Measurements from ENCODE around the gene TPSD1.
"Not testable (repeated sequence)": the region's sequence is repeated elsewhere in the genome, so short reads cannot be mapped to it uniquely, and the experiment has no call there.

TPSD1 gene

DNA sequence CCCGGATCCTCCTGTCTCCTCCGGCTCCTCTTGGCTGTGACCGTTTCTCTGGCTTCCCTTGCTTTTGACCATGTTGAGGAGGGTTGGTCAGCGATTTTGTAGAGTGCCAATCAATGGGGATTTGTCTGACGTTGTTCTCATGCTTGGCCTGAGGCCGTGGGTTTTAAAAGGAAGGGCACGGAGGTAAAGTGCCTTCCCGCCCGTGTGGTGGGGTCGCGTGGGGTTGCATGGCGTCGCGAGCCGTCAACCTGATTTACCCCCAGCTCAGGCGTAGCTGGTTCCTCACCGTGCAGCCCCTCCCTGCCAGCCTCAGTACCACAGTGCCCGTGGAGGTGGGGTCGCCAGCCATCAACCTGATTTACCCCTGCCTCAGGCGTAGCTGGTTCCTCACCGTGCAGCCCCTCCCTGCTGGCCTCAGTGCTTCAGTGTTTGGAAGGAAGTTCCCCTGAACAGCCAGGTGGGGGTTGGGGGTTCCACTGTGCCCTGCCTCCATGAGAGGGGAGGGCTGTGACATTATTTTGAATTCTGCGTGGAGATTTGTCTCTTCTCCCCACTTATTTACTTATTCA, 10.3 kb upstream of the TPSD1 start:
- H3K9me3 ChIP-seq (ENCODE audit: control insufficient read depth, insufficient read depth, low read length): no peaks in the 10 kb centered on the region
- no peaks in the 10 kb centered on the region for H3K36me3 ChIP-seq (ENCODE audit: control insufficient read depth, low read length)
- no peaks in the 10 kb centered on the region for H3K27me3 ChIP-seq (ENCODE audit: control insufficient read depth, low read length)
- no peak overlapping the region for H3K4me2 ChIP-seq (ENCODE audit: low read length)
- H3K27ac ChIP-seq (ENCODE audit: low read depth, low read length): no peak overlapping the region
- H3K4me1 ChIP-seq (ENCODE audit: control insufficient read depth, low read length): no peaks in the 10 kb centered on the region
- H3K4me3 ChIP-seq (ENCODE audit: low read length): no peak overlapping the region
- no peaks in the 10 kb centered on the region for H3K79me2 ChIP-seq (ENCODE audit: control insufficient read depth, low read length)
- no peak for TF ChIP-seq EZH2phosphoT487 (IDR thresholded peaks at IDR 0.05; ENCODE audit: borderline replicate concordance, low read length)
- TF ChIP-seq, protein P1, sequence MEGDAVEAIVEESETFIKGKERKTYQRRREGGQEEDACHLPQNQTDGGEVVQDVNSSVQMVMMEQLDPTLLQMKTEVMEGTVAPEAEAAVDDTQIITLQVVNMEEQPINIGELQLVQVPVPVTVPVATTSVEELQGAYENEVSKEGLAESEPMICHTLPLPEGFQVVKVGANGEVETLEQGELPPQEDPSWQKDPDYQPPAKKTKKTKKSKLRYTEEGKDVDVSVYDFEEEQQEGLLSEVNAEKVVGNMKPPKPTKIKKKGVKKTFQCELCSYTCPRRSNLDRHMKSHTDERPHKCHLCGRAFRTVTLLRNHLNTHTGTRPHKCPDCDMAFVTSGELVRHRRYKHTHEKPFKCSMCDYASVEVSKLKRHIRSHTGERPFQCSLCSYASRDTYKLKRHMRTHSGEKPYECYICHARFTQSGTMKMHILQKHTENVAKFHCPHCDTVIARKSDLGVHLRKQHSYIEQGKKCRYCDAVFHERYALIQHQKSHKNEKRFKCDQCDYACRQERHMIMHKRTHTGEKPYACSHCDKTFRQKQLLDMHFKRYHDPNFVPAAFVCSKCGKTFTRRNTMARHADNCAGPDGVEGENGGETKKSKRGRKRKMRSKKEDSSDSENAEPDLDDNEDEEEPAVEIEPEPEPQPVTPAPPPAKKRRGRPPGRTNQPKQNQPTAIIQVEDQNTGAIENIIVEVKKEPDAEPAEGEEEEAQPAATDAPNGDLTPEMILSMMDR (IDR thresholded peaks at IDR 0.05; ENCODE audit: low read depth, low read length, poor library complexity, severe bottlenecking): no peak
- no peaks in the 10 kb centered on the region for H4K20me1 ChIP-seq (ENCODE audit: control insufficient read depth, insufficient read depth, low read depth, low read length)
- H3K9me2 ChIP-seq (replicated peaks; ENCODE audit: control insufficient read depth, low read length): no peaks in the 10 kb centered on the region
- no peaks in the 10 kb centered on the region for H3F3A ChIP-seq (ENCODE audit: control insufficient read depth, insufficient read depth)

DNA sequence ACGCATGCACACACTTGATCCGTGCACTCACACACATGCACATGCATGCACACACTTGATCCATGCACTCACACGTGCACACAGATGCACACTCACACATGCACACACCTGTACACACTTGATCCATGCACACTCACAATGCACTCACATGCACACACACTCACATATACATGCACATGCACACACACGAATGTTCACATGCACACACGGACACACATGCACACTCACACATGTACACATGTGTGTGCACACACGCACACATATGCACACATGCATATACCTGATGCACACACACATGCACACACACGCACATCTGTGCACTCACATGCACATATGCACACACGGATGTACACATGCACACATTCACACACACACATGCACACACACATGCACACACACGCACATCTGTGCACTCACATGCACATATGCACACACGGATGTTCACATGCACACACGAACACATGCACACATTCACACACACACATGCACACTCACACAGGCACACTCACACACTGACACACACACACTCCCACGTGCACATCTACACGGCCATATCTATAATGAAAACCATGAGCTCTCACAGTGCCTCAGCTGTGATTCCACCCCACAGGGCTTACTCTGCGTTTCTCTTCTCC, 7.8 kb upstream of the TPSD1 start:
- H3K36me3 ChIP-seq (ENCODE audit: control insufficient read depth, low read length); H3K27me3 ChIP-seq (ENCODE audit: control insufficient read depth, low read length); H3K4me3 ChIP-seq (ENCODE audit: low read length); H3K4me2 ChIP-seq (ENCODE audit: low read length); H3K79me2 ChIP-seq (ENCODE audit: control insufficient read depth, low read length); H4K20me1 ChIP-seq (ENCODE audit: control insufficient read depth, insufficient read depth, low read depth, low read length); H3K4me1 ChIP-seq (ENCODE audit: control insufficient read depth, low read length); H3K9me3 ChIP-seq (ENCODE audit: control insufficient read depth, insufficient read depth, low read length); H3K9me2 ChIP-seq (replicated peaks; ENCODE audit: control insufficient read depth, low read length); H3F3A ChIP-seq (ENCODE audit: control insufficient read depth, insufficient read depth); H3K27ac ChIP-seq (ENCODE audit: low read depth, low read length): not testable (repeated sequence)

DNA sequence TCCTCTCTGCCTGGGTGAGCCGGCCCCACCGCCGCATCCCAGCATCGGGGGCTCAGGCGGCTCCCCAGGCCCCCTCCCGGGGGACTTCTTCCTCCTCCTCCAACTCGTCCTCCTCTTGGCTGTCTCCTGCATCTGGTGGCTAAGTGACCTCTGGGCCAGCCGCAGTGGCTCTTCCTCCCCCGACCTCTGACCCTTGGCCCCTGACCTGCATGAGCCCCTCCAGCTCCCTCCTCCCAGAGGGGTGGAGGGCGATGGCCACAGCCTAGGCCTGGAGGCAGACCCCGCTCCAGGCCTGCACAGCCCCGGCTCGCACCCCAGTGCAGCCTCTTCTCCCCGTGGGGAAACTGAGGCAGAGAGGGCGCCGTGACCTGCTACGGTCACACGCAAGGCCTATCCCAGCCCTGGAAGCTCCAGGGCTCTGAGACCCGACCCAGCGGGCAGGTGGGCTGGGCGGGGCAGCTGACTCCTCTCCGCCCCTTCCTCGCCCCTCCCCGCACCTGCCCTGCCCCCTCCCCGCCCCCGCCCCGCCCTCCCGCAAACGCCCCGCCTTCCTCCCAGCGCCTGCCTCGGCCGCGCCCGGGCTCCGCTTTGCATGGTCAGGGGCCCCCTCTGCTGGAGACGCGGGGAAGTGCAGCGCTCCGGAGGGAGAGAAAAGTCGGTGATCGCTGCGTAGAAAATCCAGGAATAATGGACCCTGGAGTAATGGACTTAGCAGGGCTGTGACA, 6.7 kb upstream of the TPSD1 start:
- H3K79me2 ChIP-seq (ENCODE audit: control insufficient read depth, low read length); H3K27me3 ChIP-seq (ENCODE audit: control insufficient read depth, low read length); H3K4me1 ChIP-seq (ENCODE audit: control insufficient read depth, low read length); H3K9me3 ChIP-seq (ENCODE audit: control insufficient read depth, insufficient read depth, low read length); H3K9me2 ChIP-seq (replicated peaks; ENCODE audit: control insufficient read depth, low read length); H3F3A ChIP-seq (ENCODE audit: control insufficient read depth, insufficient read depth); H4K20me1 ChIP-seq (ENCODE audit: control insufficient read depth, insufficient read depth, low read depth, low read length); H3K27ac ChIP-seq (ENCODE audit: low read depth, low read length); H3K4me2 ChIP-seq (ENCODE audit: low read length); H3K4me3 ChIP-seq (ENCODE audit: low read length); H3K36me3 ChIP-seq (ENCODE audit: control insufficient read depth, low read length): not testable (repeated sequence)

DNA sequence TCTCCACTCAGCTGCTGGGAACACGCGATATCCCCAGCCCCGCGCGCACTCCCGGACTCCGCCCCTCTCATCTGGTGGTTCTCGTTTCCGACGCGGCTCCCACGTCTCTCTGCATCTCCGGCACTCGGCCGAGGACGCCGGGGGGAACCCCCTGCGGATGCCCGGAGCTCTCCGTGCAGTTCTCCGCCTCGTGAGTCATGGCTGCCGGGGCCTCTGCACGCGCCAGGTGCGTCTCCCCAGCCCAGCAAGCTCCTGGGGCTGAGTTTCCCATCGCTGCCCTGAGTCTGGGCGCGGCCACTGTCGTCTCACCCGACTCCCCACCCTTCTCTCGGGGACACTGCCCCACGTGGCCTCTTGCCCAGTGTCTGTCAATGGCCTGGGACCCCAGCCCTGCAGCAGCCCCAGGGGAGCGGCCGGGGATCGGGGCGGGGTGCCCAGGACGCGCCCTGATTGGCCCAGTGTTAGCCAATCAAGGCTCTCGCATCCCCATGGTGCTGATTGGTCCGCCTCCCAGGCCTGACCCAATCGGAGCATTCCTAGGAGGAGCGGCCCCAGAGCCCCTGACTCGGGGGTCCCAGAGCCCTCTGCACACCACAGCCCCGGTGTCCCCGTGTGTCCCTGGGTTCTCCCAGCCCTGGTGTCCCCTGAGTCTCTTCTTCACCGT, 2.0 kb upstream of the TPSD1 start:
- H3K4me2 ChIP-seq (ENCODE audit: low read length); H3K27me3 ChIP-seq (ENCODE audit: control insufficient read depth, low read length); H3K36me3 ChIP-seq (ENCODE audit: control insufficient read depth, low read length); H3K9me3 ChIP-seq (ENCODE audit: control insufficient read depth, insufficient read depth, low read length); H3K4me3 ChIP-seq (ENCODE audit: low read length); H3K27ac ChIP-seq (ENCODE audit: low read depth, low read length); H3K79me2 ChIP-seq (ENCODE audit: control insufficient read depth, low read length); H3F3A ChIP-seq (ENCODE audit: control insufficient read depth, insufficient read depth); H4K20me1 ChIP-seq (ENCODE audit: control insufficient read depth, insufficient read depth, low read depth, low read length); H3K9me2 ChIP-seq (replicated peaks; ENCODE audit: control insufficient read depth, low read length); H3K4me1 ChIP-seq (ENCODE audit: control insufficient read depth, low read length): not testable (repeated sequence)

DNA sequence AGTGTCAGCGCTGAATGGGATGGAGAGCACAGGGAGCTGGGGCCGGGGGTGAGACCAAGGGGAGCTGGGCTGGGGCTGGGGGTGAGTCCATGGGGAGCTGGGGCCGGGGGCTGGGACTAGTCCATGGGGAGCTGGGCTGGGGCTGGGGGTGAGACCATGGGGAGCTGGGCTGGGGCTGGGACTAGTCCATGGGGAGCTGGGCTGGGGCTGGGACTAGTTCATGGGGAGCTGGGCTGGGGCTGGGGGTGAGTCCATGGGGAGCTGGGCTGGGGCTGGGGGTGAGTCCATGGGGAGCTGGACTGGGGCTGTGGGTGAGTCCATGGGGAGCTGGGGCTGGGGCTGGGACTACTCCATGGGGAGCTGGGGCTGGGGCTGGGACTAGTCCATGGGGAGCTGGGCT, 1.0 kb upstream of the TPSD1 start:
- H3K4me1 ChIP-seq (ENCODE audit: control insufficient read depth, low read length); H3K9me3 ChIP-seq (ENCODE audit: control insufficient read depth, insufficient read depth, low read length); H3K9me2 ChIP-seq (replicated peaks; ENCODE audit: control insufficient read depth, low read length); H3K4me2 ChIP-seq (ENCODE audit: low read length); H4K20me1 ChIP-seq (ENCODE audit: control insufficient read depth, insufficient read depth, low read depth, low read length); H3K4me3 ChIP-seq (ENCODE audit: low read length); H3K79me2 ChIP-seq (ENCODE audit: control insufficient read depth, low read length); H3F3A ChIP-seq (ENCODE audit: control insufficient read depth, insufficient read depth); H3K36me3 ChIP-seq (ENCODE audit: control insufficient read depth, low read length); H3K27me3 ChIP-seq (ENCODE audit: control insufficient read depth, low read length); H3K27ac ChIP-seq (ENCODE audit: low read depth, low read length): not testable (repeated sequence)

DNA sequence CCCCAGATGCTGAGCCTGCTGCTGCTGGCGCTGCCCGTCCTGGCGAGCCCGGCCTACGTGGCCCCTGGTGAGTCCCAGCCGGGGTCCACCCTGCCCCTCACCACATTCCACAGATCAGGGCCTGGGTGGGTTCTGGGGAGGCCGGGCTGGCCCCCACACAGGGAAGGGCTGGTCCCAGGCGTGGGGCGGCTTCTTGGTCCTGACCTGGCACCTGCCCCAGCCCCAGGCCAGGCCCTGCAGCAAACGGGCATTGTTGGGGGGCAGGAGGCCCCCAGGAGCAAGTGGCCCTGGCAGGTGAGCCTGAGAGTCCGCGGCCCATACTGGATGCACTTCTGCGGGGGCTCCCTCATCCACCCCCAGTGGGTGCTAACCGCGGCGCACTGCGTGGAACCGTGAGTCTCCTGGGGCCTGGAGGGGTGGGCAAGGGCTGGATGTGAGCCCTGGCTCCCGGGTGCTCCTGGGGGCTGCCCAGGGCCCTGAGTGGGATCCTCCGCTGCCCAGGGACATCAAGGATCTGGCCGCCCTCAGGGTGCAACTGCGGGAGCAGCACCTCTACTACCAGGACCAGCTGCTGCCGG, 516 bp downstream of the TPSD1 start:
- not testable (repeated sequence) for H3K27ac ChIP-seq (ENCODE audit: low read depth, low read length); H3K36me3 ChIP-seq (ENCODE audit: control insufficient read depth, low read length); H3K27me3 ChIP-seq (ENCODE audit: control insufficient read depth, low read length)

More for the DNA sequence above, 516 bp downstream of the TPSD1 start:
- H3K9me3 ChIP-seq (ENCODE audit: control insufficient read depth, insufficient read depth, low read length); H3F3A ChIP-seq (ENCODE audit: control insufficient read depth, insufficient read depth); H4K20me1 ChIP-seq (ENCODE audit: control insufficient read depth, insufficient read depth, low read depth, low read length); H3K79me2 ChIP-seq (ENCODE audit: control insufficient read depth, low read length); H3K4me2 ChIP-seq (ENCODE audit: low read length); H3K4me3 ChIP-seq (ENCODE audit: low read length); H3K9me2 ChIP-seq (replicated peaks; ENCODE audit: control insufficient read depth, low read length); H3K4me1 ChIP-seq (ENCODE audit: control insufficient read depth, low read length): not testable (repeated sequence)

Data from DOHH2 (cell line).